Esophagus muscularis mucosa (tissue), 3 donors: ENCODE results near the gene FCAMR.

ENCODE experiments used
- CTCF ChIP-seq, 3 experiments: fragments of 200-600 bp in 2 of 3; fragments of 450-650 bp in 1 of 3; sonication (generic) in 2 of 3; IDR thresholded peaks; one replicate each; pipeline ENCODE4 v1.5.1; 2017 to 2019; ENCODE audit warnings: antibody characterized with exemption in 3 of 3, mild to moderate bottlenecking in 2 of 3, moderate library complexity in 1 of 3
- POLR2A ChIP-seq: fragments of 450-650 bp; IDR thresholded peaks from one replicate; pipeline ENCODE4 v1.6.1; 2017; ENCODE audit warnings: antibody characterized with exemption, moderate library complexity, mild to moderate bottlenecking, low read depth

GRCh38 chr1:206982216-206982615 is 12.0 kb upstream of the FCAMR start:
- TF ChIP-seq POLR2A (no peak), CTCF (IDR thresholded peaks at IDR 0.05) (peak; percentile 30 to 50 (median 41))
